Measurements from ENCODE around the gene TM4SF20.
"Not testable (repeated sequence)": the region's sequence is repeated elsewhere in the genome, so short reads cannot be mapped to it uniquely, and the experiment has no call there.

GRCh38 chr2:227364585-227365263 lies 14.4 kb downstream of the TM4SF20 start:
- not testable (repeated sequence) for TF ChIP-seq CTCF (IDR thresholded peaks at IDR 0.05; ENCODE audit: low read depth, low read length, missing input control); ATF3 (IDR thresholded peaks at IDR 0.05); ZBTB33 (IDR thresholded peaks at IDR 0.05); FOXA1 (IDR thresholded peaks at IDR 0.05); RAD21 (IDR thresholded peaks at IDR 0.05); GABPA (IDR thresholded peaks at IDR 0.05 in 1 of 2, conservative IDR thresholded peaks at IDR 0.05 in 1 of 2); EGR1 (IDR thresholded peaks at IDR 0.05; ENCODE audit: low read depth in 2 of 2); MAX (IDR thresholded peaks at IDR 0.05); NR2F2 (IDR thresholded peaks at IDR 0.05); REST (IDR thresholded peaks at IDR 0.05); SP1 (IDR thresholded peaks at IDR 0.05)
